Hepatocyte (in vitro differentiated cells): ENCODE data around the gene VWA5B1.

Experiments used
- CTCF ChIP-seq: fragments of 200-600 bp; sonication (generic); IDR thresholded peaks from 2 replicates; pipeline ENCODE4 v1.5.1; 2016; ENCODE audit warnings: antibody characterized with exemption, mild to moderate bottlenecking; ENCODE audit not compliant: poor library complexity
- EZH2 ChIP-seq: fragments of 200-600 bp; sonication (generic); IDR thresholded peaks from 2 replicates; pipeline ENCODE4 v1.6.1; 2016; ENCODE audit warnings: antibody characterized with exemption, mild to moderate bottlenecking, borderline replicate concordance
- EZH2phosphoT487 ChIP-seq: fragments of 200-600 bp; sonication (generic); IDR thresholded peaks from one replicate; pipeline ENCODE4 v1.6.1; 2018; ENCODE audit warnings: antibody characterized with exemption, mild to moderate bottlenecking, low read depth, moderate library complexity; ENCODE audit not compliant: unreplicated experiment, severe bottlenecking

GRCh38 chr1:20371411-20371810 is 80.7 kb downstream of the VWA5B1 start:
- no peak for TF ChIP-seq CTCF
- no peak for TF ChIP-seq EZH2
- TF ChIP-seq EZH2phosphoT487, result no peak
